ENCODE results near the gene CD52. TPM values are rescaled to one million over a fixed set of nuclear protein-coding genes. Genes with fewer than 3 reads are reported as not detected.

CD52 gene
- polyA plus RNA-seq, 4 donors: 23.1 to 116 (median 36.8) TPM

GRCh38 chr1:26281971-26282370 lies 35.8 kb upstream of the CD52 start:
- H3K27me3 ChIP-seq (ENCODE audit: control insufficient read depth in 3 of 3, insufficient read depth in 3 of 3, low read length in 3 of 3): no peaks in the 10 kb centered on the region
- no peaks in the 10 kb centered on the region for H3K9me3 ChIP-seq (ENCODE audit: control insufficient read depth in 2 of 2, insufficient read depth in 1 of 2, low read depth in 1 of 2, low read length in 1 of 2)
- no peak overlapping the region for H3K4me3 ChIP-seq (ENCODE audit: low read depth in 1 of 3, low read length in 3 of 3)
- peak overlapping the region in 2 of 3 donors; percentile 24 to 32 for H3K27ac ChIP-seq (ENCODE audit: low read depth in 1 of 3, low read length in 2 of 3)
- 48 to 71% (median 66%) methylated on average over 15 of the region's 15 CpGs for WGBS, 3 donors
- H3K36me3 ChIP-seq (ENCODE audit: control insufficient read depth in 3 of 3, insufficient read depth in 2 of 3, low read depth in 1 of 3, low read length in 3 of 3): peaks cover 0 to 72% (median 2%) of the 10 kb centered on the region in 3 donors
- DNase-seq (peak in 1 of 2 donors; percentile 49), FAIRE-seq (no peak)
- H3K4me1 ChIP-seq (ENCODE audit: control insufficient read depth in 3 of 3, insufficient read depth in 2 of 3, low read depth in 1 of 3, low read length in 2 of 3): peaks cover 15 to 53% (median 27%) of the 10 kb centered on the region in 3 donors

GRCh38 chr1:26282401-26282918 lies 35.3 kb upstream of the CD52 start:
- peaks cover 11 to 48% (median 22%) of the 10 kb centered on the region in 3 donors for H3K4me1 ChIP-seq (ENCODE audit: control insufficient read depth in 3 of 3, insufficient read depth in 2 of 3, low read depth in 1 of 3, low read length in 2 of 3)
- 78 to 92% (median 83%) methylated on average over 19 to 22 of the region's 22 CpGs for WGBS, 3 donors
- H3K36me3 ChIP-seq (ENCODE audit: control insufficient read depth in 3 of 3, insufficient read depth in 2 of 3, low read depth in 1 of 3, low read length in 3 of 3): peaks cover 0 to 71% (median 2%) of the 10 kb centered on the region in 3 donors
- peak overlapping the region in 1 of 3 donors; percentile 9 for H3K27ac ChIP-seq (ENCODE audit: low read depth in 1 of 3, low read length in 2 of 3)
- FAIRE-seq: no peak
- no peaks in the 10 kb centered on the region for H3K27me3 ChIP-seq (ENCODE audit: control insufficient read depth in 3 of 3, insufficient read depth in 3 of 3, low read length in 3 of 3)
- H3K9me3 ChIP-seq (ENCODE audit: control insufficient read depth in 2 of 2, insufficient read depth in 1 of 2, low read depth in 1 of 2, low read length in 1 of 2): no peaks in the 10 kb centered on the region
- DNase-seq: no peak
- no peak overlapping the region for H3K4me3 ChIP-seq (ENCODE audit: low read depth in 1 of 3, low read length in 3 of 3)

GRCh38 chr1:26283279-26283853 lies 34.4 kb upstream of the CD52 start:
- 68 to 76% (median 73%) methylated on average over 4 of the region's 4 CpGs for WGBS, 3 donors
- Histone ChIP-seq H3K4me3 (ENCODE audit: low read depth in 1 of 3, low read length in 3 of 3) (no peak overlapping the region), H3K27ac (ENCODE audit: low read depth in 1 of 3, low read length in 2 of 3) (peak overlapping the region in 2 of 3 donors; percentile 1 to 72), H3K36me3 (ENCODE audit: control insufficient read depth in 3 of 3, insufficient read depth in 2 of 3, low read depth in 1 of 3, low read length in 3 of 3) (peaks cover 0 to 70% (median 2%) of the 10 kb centered on the region in 3 donors), H3K9me3 (ENCODE audit: control insufficient read depth in 2 of 2, insufficient read depth in 1 of 2, low read depth in 1 of 2, low read length in 1 of 2) (no peaks in the 10 kb centered on the region), H3K4me1 (ENCODE audit: control insufficient read depth in 3 of 3, insufficient read depth in 2 of 3, low read depth in 1 of 3, low read length in 2 of 3) (peaks cover 3 to 39% (median 16%) of the 10 kb centered on the region in 3 donors), H3K27me3 (ENCODE audit: control insufficient read depth in 3 of 3, insufficient read depth in 3 of 3, low read length in 3 of 3) (no peaks in the 10 kb centered on the region)
- DNase-seq: no peak
- FAIRE-seq: no peak

GRCh38 chr1:26283871-26284596 lies 33.7 kb upstream of the CD52 start:
- DNase-seq: no peak
- Histone ChIP-seq H3K36me3 (ENCODE audit: control insufficient read depth in 3 of 3, insufficient read depth in 2 of 3, low read depth in 1 of 3, low read length in 3 of 3) (peaks cover 0 to 75% (median 2%) of the 10 kb centered on the region in 3 donors), H3K4me3 (ENCODE audit: low read depth in 1 of 3, low read length in 3 of 3) (no peak overlapping the region), H3K27ac (ENCODE audit: low read depth in 1 of 3, low read length in 2 of 3) (peak overlapping the region in 2 of 3 donors; percentile 53 to 72), H3K27me3 (ENCODE audit: control insufficient read depth in 3 of 3, insufficient read depth in 3 of 3, low read length in 3 of 3) (no peaks in the 10 kb centered on the region), H3K9me3 (ENCODE audit: control insufficient read depth in 2 of 2, insufficient read depth in 1 of 2, low read depth in 1 of 2, low read length in 1 of 2) (no peaks in the 10 kb centered on the region), H3K4me1 (ENCODE audit: control insufficient read depth in 3 of 3, insufficient read depth in 2 of 3, low read depth in 1 of 3, low read length in 2 of 3) (peaks cover 2 to 32% (median 13%) of the 10 kb centered on the region in 3 donors)
- WGBS, 3 donors: 68 to 83% (median 72%) methylated on average over 12 of the region's 12 CpGs
- no peak for FAIRE-seq

GRCh38 chr1:26284597-26285347 lies 33.0 kb upstream of the CD52 start:
- H3K27ac ChIP-seq (ENCODE audit: low read depth in 1 of 3, low read length in 2 of 3): peak overlapping the region; percentile 30 to 72 (median 58)
- no peak for FAIRE-seq
- peak; percentile 69 to 84 for DNase-seq
- no peaks in the 10 kb centered on the region for H3K9me3 ChIP-seq (ENCODE audit: control insufficient read depth in 2 of 2, insufficient read depth in 1 of 2, low read depth in 1 of 2, low read length in 1 of 2)
- whole genome bisulfite sequencing, 3 donors: 20 to 35% (median 28%) methylated on average over 22 of the region's 22 CpGs
- H3K4me3 ChIP-seq (ENCODE audit: low read depth in 1 of 3, low read length in 3 of 3): no peak overlapping the region
- H3K36me3 ChIP-seq (ENCODE audit: control insufficient read depth in 3 of 3, insufficient read depth in 2 of 3, low read depth in 1 of 3, low read length in 3 of 3): peaks cover 0 to 80% (median 2%) of the 10 kb centered on the region in 3 donors
- H3K4me1 ChIP-seq (ENCODE audit: control insufficient read depth in 3 of 3, insufficient read depth in 2 of 3, low read depth in 1 of 3, low read length in 2 of 3): peaks cover 0 to 26% (median 11%) of the 10 kb centered on the region in 3 donors
- H3K27me3 ChIP-seq (ENCODE audit: control insufficient read depth in 3 of 3, insufficient read depth in 3 of 3, low read length in 3 of 3): no peaks in the 10 kb centered on the region

- no peak for DNase-seq
- no peak for FAIRE-seq
- Histone ChIP-seq H3K27ac (ENCODE audit: low read depth in 1 of 3, low read length in 2 of 3) (peak overlapping the region in 2 of 3 donors; percentile 58 to 72), H3K27me3 (ENCODE audit: control insufficient read depth in 3 of 3, insufficient read depth in 3 of 3, low read length in 3 of 3) (no peaks in the 10 kb centered on the region), H3K36me3 (ENCODE audit: control insufficient read depth in 3 of 3, insufficient read depth in 2 of 3, low read depth in 1 of 3, low read length in 3 of 3) (peaks cover 0 to 87% (median 2%) of the 10 kb centered on the region in 3 donors), H3K9me3 (ENCODE audit: control insufficient read depth in 2 of 2, insufficient read depth in 1 of 2, low read depth in 1 of 2, low read length in 1 of 2) (no peaks in the 10 kb centered on the region), H3K4me1 (ENCODE audit: control insufficient read depth in 3 of 3, insufficient read depth in 2 of 3, low read depth in 1 of 3, low read length in 2 of 3) (peaks cover 0 to 24% (median 11%) of the 10 kb centered on the region in 3 donors), H3K4me3 (ENCODE audit: low read depth in 1 of 3, low read length in 3 of 3) (no peak overlapping the region)
- 84 to 87% (median 85%) methylated on average over 18 to 19 of the region's 19 CpGs for WGBS, 3 donors
Observed at GRCh38 chr1:26285366-26286063, 32.2 kb upstream of the CD52 start.

GRCh38 chr1:26286064-26286416 lies 31.7 kb upstream of the CD52 start:
- Histone ChIP-seq H3K27ac (ENCODE audit: low read depth in 1 of 3, low read length in 2 of 3) (peak overlapping the region in 2 of 3 donors; percentile 32 to 34), H3K4me1 (ENCODE audit: control insufficient read depth in 3 of 3, insufficient read depth in 2 of 3, low read depth in 1 of 3, low read length in 2 of 3) (peaks cover 0 to 20% (median 7%) of the 10 kb centered on the region in 3 donors), H3K9me3 (ENCODE audit: control insufficient read depth in 2 of 2, insufficient read depth in 1 of 2, low read depth in 1 of 2, low read length in 1 of 2) (no peaks in the 10 kb centered on the region), H3K27me3 (ENCODE audit: control insufficient read depth in 3 of 3, insufficient read depth in 3 of 3, low read length in 3 of 3) (no peaks in the 10 kb centered on the region), H3K4me3 (ENCODE audit: low read depth in 1 of 3, low read length in 3 of 3) (no peak overlapping the region), H3K36me3 (ENCODE audit: control insufficient read depth in 3 of 3, insufficient read depth in 2 of 3, low read depth in 1 of 3, low read length in 3 of 3) (peaks cover 0 to 87% (median 2%) of the 10 kb centered on the region in 3 donors)
- DNase-seq (no peak), FAIRE-seq (no peak)
- 83 to 94% (median 87%) methylated on average over 2 of the region's 2 CpGs for WGBS, 3 donors
